Measurements from ENCODE around the gene ADAMTS8.

ADAMTS8 gene

DNA sequence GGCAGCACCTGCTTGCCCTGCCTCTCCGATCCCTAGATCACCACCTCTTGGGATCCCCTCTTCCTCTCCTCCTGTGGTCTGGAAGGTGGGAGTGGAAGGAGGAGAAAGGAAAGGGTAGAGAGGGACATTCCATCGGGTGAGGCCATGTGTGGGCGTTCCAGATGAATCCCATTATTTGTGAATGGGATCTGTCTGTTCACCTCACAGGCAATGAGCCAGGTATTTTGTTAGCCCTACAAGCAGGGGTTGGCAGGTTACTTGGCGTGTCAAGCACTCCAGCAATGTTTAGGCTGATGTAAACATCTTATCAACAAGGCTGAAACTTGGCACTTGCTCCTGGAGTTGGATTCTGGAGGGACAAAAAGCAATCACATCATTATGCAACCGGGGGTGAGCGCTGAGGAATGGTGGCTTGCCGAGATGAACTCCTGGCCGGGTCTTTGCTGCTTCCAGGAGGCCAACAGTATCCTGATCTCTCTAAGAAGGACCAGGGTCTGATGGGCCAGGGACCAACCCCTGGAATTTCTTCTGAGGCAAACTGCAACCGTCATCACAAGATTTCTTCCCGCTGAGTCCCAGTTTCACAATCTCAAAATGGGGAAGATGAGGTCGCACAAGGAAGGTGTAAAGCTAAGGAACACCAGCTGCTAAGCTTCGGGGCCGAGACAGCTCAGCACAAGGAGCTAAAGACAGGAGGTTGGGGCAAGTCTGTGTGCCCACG is 7.8 kb downstream of the ADAMTS8 start:
- no peak for DNase-seq (ENCODE audit: low read depth)

DNA sequence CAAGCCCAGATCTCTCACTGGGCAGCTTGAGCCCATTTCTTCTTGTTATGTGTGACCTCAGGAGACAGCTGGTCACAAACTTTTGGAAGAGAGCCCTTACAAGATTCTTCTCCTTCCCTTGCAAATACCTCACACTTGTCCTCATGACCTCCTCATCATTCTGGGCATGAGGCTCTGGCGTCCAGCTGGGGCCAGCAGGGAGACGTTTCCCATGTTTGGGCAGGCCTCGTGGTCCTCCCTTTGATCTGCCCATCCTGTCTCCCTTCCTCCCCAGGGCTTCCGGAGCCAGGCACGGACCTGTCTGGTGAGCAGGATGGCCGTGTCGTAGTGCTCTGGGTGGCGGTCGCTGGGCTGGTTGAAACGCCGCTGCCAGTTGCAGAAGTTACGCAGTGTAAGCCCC is 9.7 kb downstream of the ADAMTS8 start:
- DNase-seq (ENCODE audit: low read depth), result no peak

DNA sequence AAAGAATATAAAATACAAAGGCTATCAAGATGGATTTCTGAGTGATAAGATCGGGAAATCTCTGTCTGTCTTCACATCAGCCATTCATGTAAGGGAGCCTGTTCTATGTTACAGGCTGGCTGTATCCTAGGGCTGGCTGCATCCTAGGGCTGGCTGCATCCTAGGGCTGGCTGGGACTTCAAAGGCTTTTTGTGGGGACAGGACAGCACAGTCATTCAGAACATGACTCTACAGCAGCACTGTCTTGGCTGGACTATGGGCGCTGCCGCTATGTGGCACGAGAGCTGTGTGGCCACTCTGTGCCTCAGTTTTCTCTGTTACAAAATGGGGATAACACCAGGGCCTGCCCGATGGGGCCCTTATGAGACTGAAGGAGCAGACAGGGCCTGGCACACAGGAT is 10.2 kb downstream of the ADAMTS8 start:
- no peak for DNase-seq (ENCODE audit: low read depth)

DNA sequence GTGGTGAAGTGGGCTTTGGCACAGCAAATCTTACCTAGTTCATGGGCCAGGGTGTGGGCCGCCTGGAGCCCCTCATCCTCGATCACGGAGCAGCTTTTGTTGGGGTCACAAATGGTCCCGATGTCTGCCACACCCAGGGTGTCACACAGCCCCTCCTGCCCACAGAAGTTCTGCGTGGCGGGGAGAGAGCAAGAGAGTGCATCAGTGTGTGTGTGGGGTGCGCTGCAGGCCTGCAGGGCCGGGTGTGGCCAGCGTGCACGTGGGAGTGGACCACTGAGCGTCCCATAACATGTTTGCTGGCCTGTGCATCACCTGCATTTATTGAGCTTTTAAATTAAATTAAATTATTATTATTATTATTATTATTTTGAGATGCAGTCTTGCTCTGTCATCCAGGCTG is 11.5 kb downstream of the ADAMTS8 start:
- DNase-seq (ENCODE audit: low read depth), result no peak

DNA sequence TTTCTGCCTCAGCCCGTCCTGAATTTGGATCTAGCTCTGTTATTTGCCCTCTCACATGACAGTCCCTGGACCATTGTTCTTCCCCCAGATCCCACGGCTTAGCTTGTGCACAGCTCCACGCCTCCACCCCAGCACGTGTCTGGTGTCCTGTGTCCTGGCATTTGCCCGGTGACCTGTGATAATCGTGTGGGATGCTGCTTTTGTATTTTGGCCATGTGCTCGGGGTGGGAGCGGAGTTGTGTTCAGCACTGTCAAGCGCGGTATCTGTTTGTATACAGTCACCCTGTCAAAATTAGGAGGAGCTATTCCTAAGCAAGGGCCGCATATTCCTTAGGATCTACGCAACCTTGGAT is 11.9 kb downstream of the ADAMTS8 start:
- no peak for DNase-seq (ENCODE audit: low read depth)

DNA sequence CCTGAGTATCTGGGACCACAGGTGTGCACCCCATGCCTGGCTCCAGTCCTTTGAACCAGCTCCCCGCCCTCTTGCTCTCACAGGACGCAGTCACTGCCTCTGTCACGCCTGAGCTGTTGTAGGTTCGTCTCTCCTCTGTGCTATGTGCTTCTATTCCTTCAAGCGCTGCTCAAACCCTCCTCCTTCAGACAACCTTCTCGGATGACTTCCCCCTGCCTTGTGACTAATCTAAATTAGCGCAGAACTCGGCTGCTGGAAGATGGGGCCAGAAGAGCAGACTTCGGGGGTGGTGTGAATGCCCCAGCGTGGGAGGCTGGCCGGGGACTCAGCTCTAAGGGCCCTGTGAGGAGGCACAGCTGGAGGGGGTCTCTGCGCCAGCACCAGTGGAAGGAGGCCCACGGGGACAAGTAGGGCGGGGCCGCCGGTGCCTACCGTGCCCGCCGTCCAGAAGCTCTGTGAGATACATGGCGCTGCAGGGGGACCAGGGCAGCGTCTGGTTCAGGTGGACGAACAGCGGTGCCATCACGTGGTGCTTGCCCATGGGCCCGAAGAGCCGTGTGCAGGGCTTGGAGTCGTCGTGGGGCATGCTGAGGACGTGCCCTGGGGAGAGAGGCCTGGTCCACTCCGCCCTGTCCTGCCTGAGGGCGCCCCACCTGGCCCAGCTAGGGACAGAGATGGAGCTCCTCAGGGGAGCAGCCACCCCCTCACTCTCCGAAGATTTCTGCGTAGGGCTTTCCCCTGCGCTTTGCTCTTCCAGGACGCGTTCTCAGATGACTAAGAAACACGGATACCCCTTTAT is 12.5 kb downstream of the ADAMTS8 start:
- no peak for DNase-seq (ENCODE audit: low read depth)

DNA sequence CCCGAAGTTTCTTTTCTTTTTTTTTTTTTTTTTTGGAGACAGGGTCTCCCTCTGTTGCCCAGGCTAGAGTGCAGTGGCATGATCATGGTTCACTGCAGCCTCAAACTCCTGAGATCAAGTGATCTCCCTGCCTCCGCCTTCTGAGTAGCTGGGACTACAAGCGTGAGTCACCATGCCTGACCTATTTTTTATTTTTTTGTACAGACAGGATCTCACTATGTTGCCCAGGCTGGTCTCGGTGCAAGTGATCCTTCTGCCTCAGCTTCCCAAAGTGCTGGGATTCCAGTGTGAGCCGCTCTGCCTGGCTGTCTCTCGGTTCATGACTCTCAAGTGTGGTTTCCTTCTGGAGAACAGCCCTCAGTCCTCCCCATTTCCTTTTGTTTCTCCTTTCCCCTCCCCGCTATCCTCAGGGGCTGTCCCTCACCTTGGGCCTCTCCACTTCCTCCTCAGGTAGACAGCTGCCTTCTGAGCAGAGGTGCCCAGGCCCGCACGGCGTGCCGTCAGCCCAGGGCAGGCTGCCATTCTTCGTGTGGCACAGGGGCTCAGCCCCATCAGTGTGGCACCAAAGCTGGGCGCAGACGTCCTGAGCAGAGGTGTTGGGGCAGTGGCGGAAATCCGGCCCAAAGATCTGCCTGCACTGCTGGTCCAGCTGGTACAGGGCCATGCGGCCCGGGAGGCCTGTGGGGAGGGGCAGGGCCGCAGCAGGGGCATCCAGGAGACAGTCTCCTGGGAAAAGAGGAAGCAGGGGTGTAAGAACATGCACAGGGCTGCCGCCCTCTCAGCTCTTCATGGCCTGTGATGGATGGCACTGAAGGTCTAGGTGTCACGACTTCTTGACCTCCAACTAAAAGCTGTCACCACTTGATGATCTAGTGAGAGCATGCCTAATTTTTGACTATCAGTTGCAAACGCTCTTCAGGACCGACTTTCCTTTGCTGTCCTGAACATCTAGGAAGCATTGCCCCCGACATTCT is 14.0 kb downstream of the ADAMTS8 start:
- no peak for DNase-seq (ENCODE audit: low read depth)

DNA sequence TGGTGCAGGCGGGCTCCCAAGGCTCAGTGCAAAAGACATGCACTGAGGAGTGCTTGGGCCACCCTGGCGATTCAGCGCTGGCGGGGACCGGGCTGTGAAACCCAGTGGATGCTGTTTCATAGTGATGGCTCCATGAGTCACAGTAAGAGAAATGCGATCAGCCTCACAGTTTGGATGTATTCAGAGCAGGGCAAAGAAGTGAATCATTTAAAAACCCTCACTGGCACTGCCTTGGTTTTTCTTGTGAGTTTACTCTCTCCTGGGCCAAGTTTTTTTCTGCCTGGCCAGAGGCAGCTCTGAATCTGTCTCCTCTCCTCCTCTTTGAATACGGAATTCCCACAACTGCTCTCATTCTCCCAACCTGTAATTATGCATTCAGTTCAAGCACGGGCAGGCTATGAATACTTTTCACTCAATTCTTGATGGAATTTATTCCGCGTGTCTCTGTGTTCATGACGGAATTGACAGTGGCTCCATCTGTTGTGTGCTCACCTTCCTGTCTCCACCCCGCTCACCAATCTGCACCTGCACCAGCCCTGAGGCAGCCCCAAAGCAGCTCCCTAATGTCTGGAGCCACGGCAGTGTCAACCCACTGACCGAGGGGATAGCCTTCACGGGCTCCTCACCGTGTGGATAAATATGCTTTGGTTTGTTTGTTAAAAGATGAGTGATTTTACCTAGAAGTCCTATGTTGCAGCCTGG is 14.9 kb downstream of the ADAMTS8 start:
- DNase-seq (ENCODE audit: low read depth), result peak; percentile 76

DNA sequence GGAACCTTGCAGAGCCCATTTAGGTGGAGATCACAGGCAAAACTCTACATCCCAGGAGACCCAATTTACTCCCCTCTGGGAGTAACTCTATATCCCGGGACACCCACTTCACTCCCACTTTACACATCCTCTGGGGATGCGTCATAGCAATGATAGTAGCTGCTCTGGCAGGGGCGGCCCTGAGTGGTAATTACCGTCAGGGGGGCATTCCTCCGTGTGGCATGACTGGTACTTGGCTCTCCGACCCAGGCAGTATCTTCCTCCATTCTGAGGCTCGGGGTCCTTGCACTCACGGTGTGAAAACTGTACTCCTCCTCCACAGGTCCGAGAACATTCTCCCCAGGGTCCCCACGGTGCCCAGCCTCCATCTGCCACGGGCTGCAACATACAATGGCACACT is 17.2 kb downstream of the ADAMTS8 start:
- no peak for DNase-seq (ENCODE audit: low read depth)

DNA sequence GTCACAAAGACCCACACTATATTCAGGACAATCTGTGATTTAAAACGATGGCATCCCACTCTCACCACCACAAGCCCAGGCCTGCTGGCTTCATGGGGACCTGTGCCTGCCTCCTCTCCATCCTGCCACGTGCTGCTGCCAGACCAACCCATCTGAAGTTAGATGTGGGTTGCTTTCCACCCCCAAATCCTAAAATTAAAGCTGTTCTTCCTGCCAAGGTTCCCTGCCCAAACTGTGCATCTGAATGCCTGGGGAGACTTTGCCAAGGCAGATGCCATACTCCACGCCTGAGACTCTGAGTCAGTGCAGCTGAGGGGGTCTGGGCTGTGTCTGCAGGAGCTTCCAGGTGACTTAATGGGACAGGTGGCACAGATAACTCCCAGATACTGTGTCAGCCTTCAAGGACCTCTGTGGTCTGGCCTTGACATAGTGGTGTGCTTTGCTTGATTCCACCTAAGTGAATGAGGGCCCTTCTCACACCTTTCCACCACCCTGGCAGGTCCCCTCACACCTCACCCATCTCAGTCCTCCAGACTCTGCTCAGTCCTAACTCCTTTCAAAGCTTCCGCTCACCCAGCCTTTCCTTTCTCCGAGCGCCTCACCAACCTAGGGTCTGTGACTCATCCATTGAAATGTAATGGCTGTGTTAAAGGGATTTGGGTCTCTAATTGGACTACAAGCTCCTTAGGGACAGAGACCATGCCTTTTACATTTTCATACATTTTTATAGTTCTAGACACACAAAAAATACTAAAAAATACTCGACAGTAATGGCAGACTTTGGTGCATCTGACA is 18.6 kb downstream of the ADAMTS8 start:
- no peak for DNase-seq (ENCODE audit: low read depth)

DNA sequence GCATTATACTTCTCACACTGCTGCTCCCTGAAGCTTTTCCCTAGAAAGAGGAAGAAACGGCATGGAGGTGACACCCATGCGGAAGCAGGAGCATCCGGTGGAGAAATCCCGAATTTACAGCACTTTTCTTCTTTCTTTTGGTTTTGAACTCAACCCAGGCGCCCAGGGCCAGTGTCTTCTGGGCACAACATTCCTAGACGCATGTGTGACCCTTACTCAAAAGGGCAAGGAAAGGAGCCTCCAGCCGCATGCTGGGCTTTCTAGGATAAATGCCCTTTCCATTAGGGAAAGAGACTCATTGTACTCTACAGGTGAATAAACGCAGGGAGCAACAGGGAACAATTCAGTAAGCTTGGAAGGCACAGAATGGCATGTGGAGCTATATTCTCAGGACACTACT is 19.5 kb downstream of the ADAMTS8 start:
- no peak for DNase-seq (ENCODE audit: low read depth)

DNA sequence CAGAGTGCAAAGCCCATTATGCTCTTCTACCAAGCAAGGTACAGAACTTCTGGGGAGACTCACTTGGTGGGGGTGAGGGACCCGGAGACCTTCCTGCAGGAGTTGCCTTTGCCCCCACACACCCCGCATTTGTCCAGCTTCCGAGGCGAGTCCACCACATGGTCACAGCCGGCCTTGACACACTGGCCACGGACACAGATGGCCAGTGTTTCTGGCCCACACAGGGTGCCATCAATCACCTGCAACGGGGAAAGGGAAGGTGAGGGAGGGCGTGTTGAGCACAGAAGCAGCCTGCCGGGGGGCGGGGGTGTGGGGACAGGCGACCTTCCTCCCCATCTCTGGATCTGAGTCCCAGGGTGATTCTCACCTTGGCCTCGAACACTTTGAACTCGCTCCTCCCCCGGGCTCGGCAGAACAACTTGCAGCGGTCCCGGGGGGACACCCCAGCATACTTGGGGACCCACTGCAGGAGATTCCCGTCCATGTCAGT is 20.0 kb downstream of the ADAMTS8 start:
- DNase-seq (ENCODE audit: low read depth), result no peak

DNA sequence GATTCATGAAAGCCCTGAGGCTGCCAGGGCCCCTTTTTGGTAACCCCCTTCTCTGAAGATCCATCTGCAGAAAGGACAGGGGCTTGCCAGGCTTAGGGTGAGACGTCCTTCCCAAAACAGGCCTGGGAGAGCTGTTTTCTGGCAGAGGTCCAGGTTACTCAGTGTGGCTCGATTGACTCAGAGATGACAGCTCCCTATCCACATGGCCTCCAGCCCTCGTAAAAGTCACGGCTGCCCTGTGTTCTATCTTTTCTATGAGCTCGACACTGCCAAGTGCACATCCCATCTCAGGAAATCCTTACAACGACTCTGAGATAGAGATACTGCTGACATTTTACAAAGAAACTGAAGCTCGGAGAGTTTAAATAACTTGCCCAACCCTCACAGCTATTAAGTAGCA is 20.4 kb downstream of the ADAMTS8 start:
- peak; percentile 80 for DNase-seq (ENCODE audit: low read depth)

DNA sequence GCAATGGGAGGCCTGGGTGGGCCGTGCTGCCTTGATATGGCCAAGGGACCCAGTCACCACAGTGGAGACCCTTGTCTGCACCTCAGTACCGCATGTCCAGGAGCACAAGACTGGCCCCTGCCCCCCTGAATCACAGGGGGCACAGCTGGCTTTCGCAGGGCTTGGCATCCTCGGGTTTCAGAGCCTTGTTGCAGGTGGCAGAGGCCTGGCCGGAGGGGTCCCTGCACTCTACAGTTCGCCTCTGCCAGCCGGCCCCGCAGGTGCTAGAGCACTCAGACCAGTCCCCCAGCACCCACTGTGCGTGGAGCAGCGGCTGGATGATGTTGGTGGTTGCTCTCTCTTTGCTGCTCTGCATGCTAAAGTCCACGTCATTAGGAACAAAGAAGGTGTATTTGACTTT is 23.0 kb downstream of the ADAMTS8 start:
- DNase-seq (ENCODE audit: low read depth), result no peak

DNA sequence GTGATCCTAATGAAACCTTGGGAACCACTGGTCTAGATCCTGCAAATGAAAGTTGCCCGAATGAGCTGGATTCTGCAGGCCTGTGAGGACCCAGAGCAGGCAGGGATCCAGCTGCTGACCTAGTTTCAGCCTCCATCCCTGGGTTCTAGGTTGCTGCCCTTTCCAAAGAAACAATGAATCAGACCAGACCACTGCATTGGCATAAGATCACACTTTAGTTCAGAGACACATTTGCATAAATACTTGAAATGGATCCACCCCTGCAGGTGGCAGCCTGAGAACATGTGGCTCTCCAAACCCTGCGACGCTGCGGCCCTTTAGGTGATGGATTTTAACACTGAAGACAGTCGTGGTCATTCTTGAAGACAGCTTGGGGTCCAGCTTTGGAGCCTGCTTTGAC is 23.7 kb downstream of the ADAMTS8 start:
- no peak for DNase-seq (ENCODE audit: low read depth)

DNA sequence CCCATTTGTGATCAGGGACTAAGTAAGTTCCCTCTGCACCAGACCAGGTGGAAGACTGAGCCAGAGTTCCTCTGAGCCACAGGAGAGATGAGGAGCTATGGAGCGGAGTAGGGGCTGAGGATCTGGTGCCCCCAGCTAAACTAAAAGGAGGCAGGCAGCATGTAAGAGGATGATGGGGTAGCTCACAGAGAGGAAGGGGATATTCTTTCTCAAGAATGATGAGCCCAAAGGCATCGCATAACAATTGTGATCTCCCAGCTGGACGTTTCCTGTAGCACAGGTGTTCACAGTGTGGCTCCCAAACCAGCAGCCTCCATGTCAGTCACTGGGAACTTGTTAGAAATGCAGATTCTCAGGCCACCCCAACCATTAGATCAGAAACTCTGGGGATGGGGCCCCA is 24.4 kb downstream of the ADAMTS8 start:
- DNase-seq (ENCODE audit: low read depth), result no peak

DNA sequence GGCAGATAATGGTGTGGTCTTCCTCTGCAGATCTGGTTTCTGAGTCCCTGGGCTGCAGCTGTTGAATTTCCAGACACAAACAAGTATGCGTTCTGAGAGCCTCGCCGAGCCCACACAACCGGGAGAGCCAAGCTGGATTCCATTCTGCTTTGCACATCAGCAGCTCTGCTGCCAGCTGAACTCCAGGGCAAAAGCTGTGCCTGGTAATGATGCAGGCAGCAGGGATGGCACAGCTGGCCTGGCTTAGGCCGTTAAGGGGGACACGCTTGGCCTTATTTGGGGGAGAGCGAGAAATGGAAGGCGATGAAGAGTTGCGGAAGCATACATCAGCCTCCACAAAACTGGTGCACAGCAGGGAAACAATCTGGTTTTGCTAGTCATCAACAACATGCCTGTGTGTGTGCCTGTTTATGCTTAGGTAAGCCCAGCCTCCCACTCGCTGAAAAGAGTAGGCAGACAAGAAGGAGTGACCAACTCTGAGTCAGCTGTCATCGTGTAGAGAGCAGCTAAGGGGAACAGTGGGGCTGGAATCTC is 25.1 kb downstream of the ADAMTS8 start:
- DNase-seq (ENCODE audit: low read depth), result peak; percentile 67

DNA sequence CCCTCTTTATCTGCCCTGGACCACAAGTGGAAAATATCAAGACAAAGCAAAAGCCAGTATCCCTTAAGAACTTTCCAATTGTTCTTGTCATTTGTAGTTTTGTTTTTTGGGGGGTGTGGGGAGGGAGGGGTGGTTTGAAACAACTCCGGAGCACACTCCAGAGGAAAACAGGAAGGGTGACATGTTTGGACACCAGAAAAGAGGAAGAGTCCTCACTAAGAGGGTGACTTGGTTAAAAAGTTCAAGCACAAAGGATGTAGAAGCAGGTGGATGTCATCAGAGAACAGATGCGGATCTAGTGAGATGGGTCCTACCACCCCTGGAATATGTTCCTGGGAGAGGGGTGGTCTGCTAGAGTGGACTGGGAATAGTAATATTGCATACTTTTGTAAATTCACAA is 25.8 kb downstream of the ADAMTS8 start:
- no peak for DNase-seq (ENCODE audit: low read depth)

DNA sequence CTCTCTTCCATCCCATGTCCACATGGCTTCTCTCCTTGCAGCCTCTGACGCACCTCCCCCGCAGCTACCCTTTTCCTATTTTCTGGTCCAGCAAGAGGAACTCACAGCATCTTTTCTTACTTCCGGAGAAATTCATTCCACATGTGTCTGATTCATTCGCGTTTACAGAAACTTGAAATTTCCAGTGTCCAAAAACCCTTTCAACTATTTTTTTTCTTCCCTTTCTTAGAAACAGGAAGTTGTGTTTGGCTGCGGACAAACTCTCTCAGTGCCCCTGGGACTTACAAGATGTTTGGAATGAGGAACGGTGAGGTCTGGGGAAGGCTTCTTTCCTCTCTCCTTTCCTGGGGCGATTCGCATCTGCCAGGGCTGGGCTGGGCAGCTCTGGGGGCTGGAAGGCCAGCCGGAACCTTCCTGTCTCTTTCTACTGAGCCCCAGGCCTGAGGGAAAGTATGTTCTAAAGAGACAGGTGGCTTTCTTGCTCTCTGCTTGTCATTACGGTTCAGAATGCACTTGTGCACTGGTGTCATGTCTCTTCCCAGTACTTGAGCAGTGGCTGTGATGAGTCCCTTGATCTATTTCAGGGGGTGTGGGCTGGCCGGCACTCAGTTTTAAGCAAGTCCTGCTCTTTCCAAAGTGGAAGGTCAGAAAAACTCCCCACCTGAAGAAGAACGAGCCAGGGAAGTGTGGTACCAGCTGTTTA is 27.5 kb downstream of the ADAMTS8 start:
- DNase-seq (ENCODE audit: low read depth), result peak; percentile 45

DNA sequence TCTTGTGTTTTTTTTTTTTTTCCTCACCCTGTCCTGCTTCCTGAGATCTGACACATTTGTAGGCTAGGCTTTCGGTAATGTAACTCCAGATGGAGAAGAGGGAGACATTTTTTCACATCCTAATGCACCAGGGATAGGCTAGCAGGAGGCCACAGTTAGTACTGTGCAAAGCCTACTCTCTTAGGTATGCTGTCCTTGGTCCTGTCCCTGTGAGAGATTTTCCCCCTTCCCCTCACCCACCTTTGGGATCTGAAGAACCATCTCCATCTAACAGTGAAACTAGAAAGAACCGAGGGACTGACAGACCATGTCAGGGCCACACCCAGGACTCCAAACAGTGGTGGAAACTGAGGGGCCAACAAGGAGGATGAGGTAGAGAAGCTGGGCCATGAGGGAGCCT is 29.2 kb downstream of the ADAMTS8 start:
- DNase-seq (ENCODE audit: low read depth), result no peak
